GM03348 (cell line): ENCODE results near the gene ZMYM4.
"Not testable (repeated sequence)": the region's sequence is repeated elsewhere in the genome, so short reads cannot be mapped to it uniquely, and the experiment has no call there.

Experiments used
- DNase-seq: peaks from one replicate; pipeline ENCODE4 v3.0.0; 2012; ENCODE audit warnings: low spot score

The ZMYM4 gene

DNA sequence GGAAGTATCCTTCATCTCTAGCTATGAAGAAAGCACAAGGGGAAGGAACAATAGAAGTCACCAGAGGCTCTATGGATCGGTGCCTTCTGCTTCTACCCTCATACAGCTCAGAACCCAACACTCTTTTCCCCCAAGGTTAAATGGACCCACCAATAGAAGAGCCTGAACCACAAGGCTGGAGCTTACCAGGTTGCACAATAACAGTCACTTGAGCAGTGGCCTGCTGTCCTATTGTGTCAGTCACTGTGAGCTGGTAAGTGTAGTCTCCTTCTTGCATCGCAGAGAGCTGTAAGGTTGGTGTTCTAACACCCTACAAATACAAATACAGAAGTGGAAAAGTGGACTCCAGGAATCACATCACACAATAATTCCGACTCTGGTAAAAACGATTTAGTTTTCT, 185.7 kb downstream of the ZMYM4 start:
- DNase-seq, result no peak

DNA sequence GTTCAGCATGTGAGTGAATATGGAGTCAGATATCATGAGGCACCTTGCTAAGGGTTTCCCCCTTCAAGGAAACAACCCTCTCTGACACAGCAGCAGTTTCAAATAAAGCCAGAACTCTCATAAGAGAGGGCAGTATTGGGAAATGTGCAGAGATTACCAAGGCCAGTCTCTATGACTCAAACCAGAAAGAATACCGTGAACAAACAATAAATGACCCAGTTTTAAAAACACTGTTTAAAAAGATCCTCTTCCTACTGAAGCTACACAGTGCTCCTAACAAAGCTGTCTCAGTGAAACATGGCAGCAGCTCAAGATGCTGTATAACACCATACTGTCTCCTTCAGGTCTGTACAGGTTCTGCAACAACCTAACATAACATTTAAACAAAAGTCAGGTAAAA, 186.1 kb downstream of the ZMYM4 start:
- peak; percentile 62 for DNase-seq

DNA sequence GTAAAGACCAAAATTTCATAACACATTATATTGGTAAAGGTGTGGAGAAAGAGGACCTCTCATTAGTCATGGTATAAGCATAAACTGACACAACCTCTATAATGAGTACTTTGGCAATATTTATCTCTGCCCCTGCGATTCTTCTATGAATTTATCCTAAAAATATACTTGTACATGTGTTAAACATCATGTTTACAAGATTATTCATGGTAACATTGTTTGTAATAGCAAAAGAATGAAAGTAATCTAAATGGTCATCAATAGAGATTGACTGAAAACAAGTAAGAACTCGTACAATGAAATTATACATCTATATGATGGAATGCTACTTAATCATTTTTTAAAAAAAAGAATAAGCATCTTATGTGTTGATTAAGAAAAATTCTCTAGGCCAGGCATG, 192.3 kb downstream of the ZMYM4 start:
- no peak for DNase-seq

DNA sequence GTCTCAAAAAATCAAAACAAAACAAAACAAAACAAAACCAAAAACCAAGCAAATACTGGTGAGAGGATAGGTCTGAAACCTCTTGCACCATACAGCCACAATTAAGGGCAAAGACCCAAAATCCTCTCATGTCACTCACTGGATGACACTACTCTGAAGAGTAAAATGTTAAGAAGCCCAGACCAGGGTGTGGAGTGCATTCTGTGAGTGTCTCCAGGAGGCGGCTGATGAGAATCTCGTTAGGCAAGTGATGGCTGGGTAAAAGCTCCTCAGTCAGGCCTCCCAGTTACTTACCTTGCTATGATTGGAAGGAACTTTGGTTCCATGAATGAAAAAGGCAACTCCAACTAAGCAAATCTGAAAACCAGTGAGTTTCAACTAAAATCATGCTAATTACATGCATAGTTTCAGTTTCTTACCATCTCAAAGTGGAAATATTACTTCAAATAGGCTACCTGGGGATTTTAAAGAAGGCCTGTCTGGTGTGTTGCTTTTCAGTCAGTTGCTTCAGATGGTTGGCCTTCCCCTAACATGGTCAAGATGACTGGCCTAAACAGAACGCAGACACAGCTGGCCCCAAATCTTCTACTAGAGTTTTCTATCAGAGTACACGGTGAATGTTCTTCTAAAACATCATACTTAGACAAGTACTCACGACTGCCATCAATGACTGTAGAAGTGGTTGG, 193.6 kb downstream of the ZMYM4 start:
- no peak for DNase-seq

- DNase-seq, result no peak
These were observed 194.7 kb downstream of the ZMYM4 start for GRCh38 chr1:35463232-35463631.

DNA sequence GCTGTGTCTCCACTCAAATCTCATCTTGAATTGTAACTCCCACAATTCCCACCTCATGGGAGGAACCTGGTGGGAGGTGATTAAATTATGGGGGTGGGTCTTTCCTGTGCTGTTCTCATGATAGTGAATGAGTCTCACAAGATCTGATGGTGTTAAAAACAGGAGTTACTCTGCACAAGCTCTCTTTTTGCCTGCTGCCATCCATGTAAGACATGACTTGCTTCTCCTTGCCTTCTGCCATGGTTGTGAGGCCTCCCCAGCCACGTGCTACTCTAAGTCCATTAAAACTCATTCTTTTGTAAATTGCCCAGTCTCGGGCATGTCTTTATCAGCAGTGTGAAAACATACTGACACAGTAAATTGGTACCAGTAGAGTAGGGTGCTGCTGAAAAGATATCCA, 195.2 kb downstream of the ZMYM4 start:
- not testable (repeated sequence) for DNase-seq

- DNase-seq, result no peak
These were observed 197.6 kb downstream of the ZMYM4 start for GRCh38 chr1:35466120-35466519.

DNA sequence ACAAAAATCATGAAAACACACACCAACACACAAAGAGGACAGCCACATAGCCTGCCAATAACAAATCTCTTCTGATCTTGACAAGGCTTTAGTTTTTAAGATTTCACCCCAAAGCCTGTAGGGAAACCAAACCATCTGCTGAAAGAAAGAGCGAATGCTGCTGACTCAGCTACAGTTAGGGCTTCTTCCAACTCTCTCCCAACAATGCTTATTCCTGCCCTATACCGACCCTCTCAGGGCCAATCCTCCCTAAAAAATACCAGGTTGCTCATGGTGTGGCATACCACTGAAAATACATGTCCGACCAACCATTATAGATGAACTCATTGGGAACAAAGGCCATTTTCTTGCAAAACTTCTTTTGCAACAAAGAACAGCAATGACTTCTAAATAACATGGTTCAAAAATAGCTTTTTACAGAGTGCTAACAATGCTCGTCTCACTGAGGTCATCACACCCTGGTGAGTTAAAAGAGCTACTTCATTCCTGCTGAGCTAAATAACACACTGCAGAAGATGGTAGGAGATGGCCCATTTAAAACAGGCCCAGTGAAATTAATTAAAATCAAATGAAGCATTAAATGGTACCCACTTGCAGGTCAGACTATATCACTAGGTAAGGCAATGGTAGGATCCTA, 202.6 kb downstream of the ZMYM4 start:
- no peak for DNase-seq
